Left ventricle myocardium inferior (tissue), 1 donor: Measurements from ENCODE around the gene SPRED2. TPM values are rescaled to one million over a fixed set of nuclear protein-coding genes. Genes with fewer than 3 reads are reported as not detected.

ENCODE experiments used
- DNase-seq: peaks from one replicate; pipeline ENCODE4 v3.0.0-alpha.2; 2020
- H3K27ac ChIP-seq: fragments of 200-600 bp; replicated peaks from 2 replicates; pipeline ENCODE4 v1.8.0; 2021
- H3K27me3 ChIP-seq: fragments of 200-600 bp; 2 replicates; pipeline ENCODE4 v1.8.0; 2021; ENCODE audit warnings: low read depth
- H3K36me3 ChIP-seq: fragments of 200-600 bp; 2 replicates; pipeline ENCODE4 v1.8.0; 2021
- H3K4me1 ChIP-seq: fragments of 200-600 bp; 2 replicates; pipeline ENCODE4 v1.8.0; 2021
- H3K4me3 ChIP-seq: fragments of 200-600 bp; 2 replicates; pipeline ENCODE4 v1.8.0; 2021; ENCODE audit warnings: mild to moderate bottlenecking, moderate library complexity
- H3K9me3 ChIP-seq: fragments of 200-600 bp; replicated peaks from 2 replicates; pipeline ENCODE4 v1.8.0; 2021
- intact Hi-C: fragments of 100-400 bp; cut with micrococcal nuclease; formaldehyde crosslinking; loops from one replicate; pipeline ENCODE4 v1.11.0; 2022
- total RNA-seq: library from RNA; stranded (reverse); fragmentation: NEBNext Ultra II Directional; extraction: Animal tissue kit (Norgen Biotek cat#: 25700); gene quantifications from one replicate; pipeline ENCODE4 v1.2.1, GENCODE V29; 2021
- TF ChIP-seq, protein P1 (sequence below): fragments of 200-600 bp; IDR thresholded peaks from 2 replicates; pipeline ENCODE4 v1.8.0; 2021; ENCODE audit warnings: antibody characterized with exemption, mild to moderate bottlenecking, borderline replicate concordance
- donor health status: DM: no; HTN: yes; CAD: no; lungs with severe emphysema.

SPRED2 gene
- total RNA-seq, 1 donor from 2014 or later, result 18.9 TPM

DNA sequence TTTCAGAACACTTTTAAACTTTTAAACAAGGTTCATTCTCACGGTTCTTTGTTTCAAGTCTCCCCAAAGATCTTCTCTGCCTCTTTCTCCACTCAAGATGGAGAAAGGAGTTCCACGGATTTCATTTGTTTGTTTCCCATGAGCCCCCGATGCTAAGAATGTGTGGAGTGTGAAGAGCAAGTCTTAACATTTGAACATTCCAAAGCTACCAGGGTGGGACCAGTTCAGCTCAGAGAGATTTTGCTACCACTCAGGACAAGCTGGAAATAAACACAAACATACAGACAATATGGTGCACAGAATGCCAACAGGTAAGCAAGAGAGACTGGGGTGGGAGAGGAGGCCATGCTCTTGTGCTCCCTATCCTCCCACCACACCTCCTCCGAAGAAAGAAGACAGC lies 56.7 kb downstream of the SPRED2 start:
- no peak for DNase-seq
- intact Hi-C loops, result no loop called here
- TF ChIP-seq, protein P1, sequence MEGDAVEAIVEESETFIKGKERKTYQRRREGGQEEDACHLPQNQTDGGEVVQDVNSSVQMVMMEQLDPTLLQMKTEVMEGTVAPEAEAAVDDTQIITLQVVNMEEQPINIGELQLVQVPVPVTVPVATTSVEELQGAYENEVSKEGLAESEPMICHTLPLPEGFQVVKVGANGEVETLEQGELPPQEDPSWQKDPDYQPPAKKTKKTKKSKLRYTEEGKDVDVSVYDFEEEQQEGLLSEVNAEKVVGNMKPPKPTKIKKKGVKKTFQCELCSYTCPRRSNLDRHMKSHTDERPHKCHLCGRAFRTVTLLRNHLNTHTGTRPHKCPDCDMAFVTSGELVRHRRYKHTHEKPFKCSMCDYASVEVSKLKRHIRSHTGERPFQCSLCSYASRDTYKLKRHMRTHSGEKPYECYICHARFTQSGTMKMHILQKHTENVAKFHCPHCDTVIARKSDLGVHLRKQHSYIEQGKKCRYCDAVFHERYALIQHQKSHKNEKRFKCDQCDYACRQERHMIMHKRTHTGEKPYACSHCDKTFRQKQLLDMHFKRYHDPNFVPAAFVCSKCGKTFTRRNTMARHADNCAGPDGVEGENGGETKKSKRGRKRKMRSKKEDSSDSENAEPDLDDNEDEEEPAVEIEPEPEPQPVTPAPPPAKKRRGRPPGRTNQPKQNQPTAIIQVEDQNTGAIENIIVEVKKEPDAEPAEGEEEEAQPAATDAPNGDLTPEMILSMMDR, result no peak
- H3K36me3 ChIP-seq, result no peaks in the 10 kb centered on the region
- no peaks in the 10 kb centered on the region for H3K9me3 ChIP-seq
- no peaks in the 10 kb centered on the region for H3K27me3 ChIP-seq
- peaks cover 80% of the 10 kb centered on the region for H3K4me1 ChIP-seq
- no peak overlapping the region for H3K4me3 ChIP-seq
- H3K27ac ChIP-seq, result no peak overlapping the region

DNA sequence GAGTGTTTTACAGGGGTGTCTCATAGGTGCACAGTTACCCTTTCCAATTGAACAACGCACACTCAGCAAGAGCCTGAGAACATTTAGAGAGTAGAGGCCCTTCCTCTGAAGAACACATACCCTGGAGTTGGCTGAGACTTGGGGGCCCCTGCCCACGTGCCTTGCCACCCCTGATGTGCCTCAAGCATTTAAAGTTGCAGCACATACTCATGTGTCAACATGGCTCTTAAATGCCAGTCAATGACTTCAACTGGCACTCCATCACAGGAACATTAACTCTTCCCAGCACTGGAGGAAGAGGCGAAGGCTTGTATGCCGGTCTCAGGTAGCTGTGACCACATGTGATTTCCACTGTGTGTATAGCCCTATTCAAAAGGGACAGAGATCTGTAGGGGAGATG lies 57.4 kb downstream of the SPRED2 start:
- H3K27ac ChIP-seq, result no peak overlapping the region
- intact Hi-C loops, result no loop called here

DNA sequence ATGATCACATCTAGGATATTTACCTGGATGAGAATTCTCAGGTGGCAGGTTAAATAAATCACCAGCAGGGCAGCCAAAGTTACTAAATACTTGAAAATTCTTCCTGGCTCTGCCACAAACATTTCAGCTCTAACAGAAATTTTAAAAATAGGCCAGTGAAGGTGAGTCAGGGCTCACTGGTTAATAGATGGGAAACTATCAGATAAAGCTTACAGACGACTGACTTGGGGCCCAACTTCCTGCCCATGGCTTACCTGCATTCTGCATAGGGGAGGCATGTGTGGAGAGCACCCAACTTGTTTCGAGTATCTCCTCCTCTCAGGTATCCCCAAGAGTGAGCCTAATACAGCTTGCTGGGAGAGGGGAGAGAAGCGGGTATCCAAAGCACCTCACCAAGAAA lies 57.8 kb downstream of the SPRED2 start:
- intact Hi-C loops, result no loop called here
- TF ChIP-seq, protein P1, result no peak
- Histone ChIP-seq H3K4me1 (peaks cover 80% of the 10 kb centered on the region), H3K4me3 (no peak overlapping the region), H3K27me3 (no peaks in the 10 kb centered on the region), H3K27ac (no peak overlapping the region), H3K9me3 (no peaks in the 10 kb centered on the region), H3K36me3 (no peaks in the 10 kb centered on the region)
- no peak for DNase-seq

More for the DNA sequence above, 57.4 kb downstream of the SPRED2 start:
- Histone ChIP-seq H3K4me1 (peaks cover 80% of the 10 kb centered on the region), H3K27me3 (no peaks in the 10 kb centered on the region), H3K36me3 (no peaks in the 10 kb centered on the region), H3K9me3 (no peaks in the 10 kb centered on the region), H3K4me3 (no peak overlapping the region)
- TF ChIP-seq, protein P1, result no peak
- DNase-seq, result no peak

- Histone ChIP-seq H3K36me3 (no peaks in the 10 kb centered on the region), H3K9me3 (no peaks in the 10 kb centered on the region), H3K27ac (peak overlapping the region; percentile 71), H3K4me3 (no peak overlapping the region), H3K27me3 (no peaks in the 10 kb centered on the region), H3K4me1 (peaks cover 73% of the 10 kb centered on the region)
- DNase-seq, result no peak
- intact Hi-C loops, result no loop called here
- TF ChIP-seq, protein P1, result no peak
Measured at GRCh38 chr2:65373365-65373918, 59.0 kb downstream of the SPRED2 start.

- no peak for DNase-seq
- TF ChIP-seq, protein P1, result no peak
- Histone ChIP-seq H3K4me1 (peaks cover 72% of the 10 kb centered on the region), H3K27ac (peak overlapping the region; percentile 71), H3K27me3 (no peaks in the 10 kb centered on the region), H3K36me3 (no peaks in the 10 kb centered on the region), H3K4me3 (no peak overlapping the region), H3K9me3 (no peaks in the 10 kb centered on the region)
- intact Hi-C loops, result no loop called here
Measured at GRCh38 chr2:65372619-65373018, 59.8 kb downstream of the SPRED2 start.

DNA sequence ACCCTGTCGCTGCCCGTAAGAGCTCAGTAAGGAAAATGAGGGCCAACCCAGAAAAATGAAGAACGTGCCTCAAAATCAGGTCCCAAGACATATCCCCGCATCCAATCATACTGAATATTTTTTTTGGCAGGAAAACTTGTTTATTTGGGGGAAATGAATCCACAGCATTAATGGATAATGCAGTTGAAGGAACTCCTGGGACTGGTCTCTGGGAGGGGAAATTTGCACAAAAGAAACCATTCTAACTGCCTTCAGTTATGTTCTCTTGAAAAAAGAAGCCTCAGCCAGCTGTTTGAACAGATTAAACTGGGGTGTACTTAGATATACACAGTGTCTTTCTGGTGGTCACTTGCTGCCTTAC lies 61.3 kb downstream of the SPRED2 start:
- TF ChIP-seq, protein P1, result no peak
- no peaks in the 10 kb centered on the region for H3K9me3 ChIP-seq
- no peaks in the 10 kb centered on the region for H3K36me3 ChIP-seq
- no peak overlapping the region for H3K4me3 ChIP-seq
- peak overlapping the region; percentile 71 for H3K27ac ChIP-seq
- intact Hi-C loops, result no loop called here
- H3K27me3 ChIP-seq, result no peaks in the 10 kb centered on the region
- peaks cover 82% of the 10 kb centered on the region for H3K4me1 ChIP-seq
- DNase-seq, result no peak
